Breast epithelium (tissue), 3 donors: ENCODE results near the gene SUGP2.

Source experiments
- POLR2A ChIP-seq: fragments of 450-650 bp; IDR thresholded peaks from one replicate; pipeline ENCODE4 v1.6.1; 2016; ENCODE audit warnings: antibody characterized with exemption, mild to moderate bottlenecking, moderate library complexity
- POLR2AphosphoS5 ChIP-seq, 3 donors: sonication (generic); formaldehyde crosslinking; IDR thresholded peaks; one replicate each; pipeline ENCODE4 v1.6.1; 2017; ENCODE audit warnings: antibody characterized with exemption in 3 of 3

GRCh38 chr19:18946335-18946734 lies 87.0 kb downstream of the SUGP2 start:
- no peak for TF ChIP-seq POLR2A
- no peak for TF ChIP-seq POLR2AphosphoS5 (IDR thresholded peaks at IDR 0.05)
